Astrocyte (in vitro differentiated cells and primary cell): ENCODE results near the gene ARHGEF17. TPM values are rescaled to one million over a fixed set of nuclear protein-coding genes. Genes with fewer than 3 reads are reported as not detected.

Experiments
- DNase-seq: peaks from one replicate; pipeline ENCODE4 v3.0.0-alpha.2; 2010; ENCODE audit warnings: low read depth
- FAIRE-seq: peaks from 2 replicates; lab custom pipeline; 2011; peaks lifted over from hg19 to GRCh38; lab: Jason Lieb, UNC
- H2AFZ ChIP-seq: 2 replicates; pipeline ENCODE4 v1.6.0; 2012; ENCODE audit warnings: low read depth, low read length, inconsistent platforms
- H3K27ac ChIP-seq: 2 replicates; pipeline ENCODE4 v1.5.1; 2011; ENCODE audit warnings: low read depth, low read length, inconsistent platforms
- H3K27me3 ChIP-seq: 2 replicates; pipeline ENCODE4 v1.6.0; 2011; ENCODE audit warnings: low read length, inconsistent platforms; ENCODE audit not compliant: insufficient read depth
- H3K36me3 ChIP-seq: 2 replicates; pipeline ENCODE4 v1.5.1; 2011; ENCODE audit warnings: low read length, inconsistent platforms; ENCODE audit not compliant: insufficient read depth
- H3K4me1 ChIP-seq: 2 replicates; pipeline ENCODE4 v1.5.1; 2011; ENCODE audit warnings: low read length, inconsistent platforms; ENCODE audit not compliant: insufficient read depth
- H3K4me2 ChIP-seq: 2 replicates; pipeline ENCODE4 v1.6.0; 2012; ENCODE audit warnings: low read length, inconsistent platforms
- H3K4me3 ChIP-seq: 2 replicates; pipeline ENCODE4 v1.5.1; 2011; ENCODE audit warnings: low read depth, mild to moderate bottlenecking, low read length, inconsistent platforms; ENCODE audit not compliant: insufficient read depth
- H3K79me2 ChIP-seq: 2 replicates; pipeline ENCODE4 v1.6.0; 2012; ENCODE audit warnings: mild to moderate bottlenecking, low read length, inconsistent platforms; ENCODE audit not compliant: insufficient read depth
- H3K9ac ChIP-seq: 2 replicates; pipeline ENCODE4 v1.6.0; 2012; ENCODE audit warnings: mild to moderate bottlenecking, low read length, inconsistent platforms
- H3K9me3 ChIP-seq: 2 replicates; pipeline ENCODE4 v1.5.1; 2012; ENCODE audit warnings: low read depth, mild to moderate bottlenecking, low read length, inconsistent platforms; ENCODE audit not compliant: insufficient read depth
- H4K20me1 ChIP-seq: 2 replicates; pipeline ENCODE4 v1.6.0; 2012; ENCODE audit warnings: low read length, inconsistent platforms; ENCODE audit not compliant: insufficient read depth
- H3K27ac Mint-ChIP-seq: one replicate; pipeline ENCODE4 v1.8.0; 2021; ENCODE audit warnings: mild to moderate bottlenecking, mixed read lengths; ENCODE audit not compliant: unreplicated experiment
- H3K27me3 Mint-ChIP-seq: one replicate; pipeline ENCODE4 v1.8.0; 2021; ENCODE audit warnings: low read depth, mixed read lengths; ENCODE audit not compliant: unreplicated experiment
- H3K36me3 Mint-ChIP-seq: one replicate; pipeline ENCODE4 v1.8.0; 2021; ENCODE audit warnings: low read depth, mixed read lengths; ENCODE audit not compliant: unreplicated experiment
- H3K4me1 Mint-ChIP-seq: one replicate; pipeline ENCODE4 v1.8.0; 2021; ENCODE audit warnings: low read depth, mixed read lengths; ENCODE audit not compliant: unreplicated experiment
- H3K4me3 Mint-ChIP-seq: one replicate; pipeline ENCODE4 v1.8.0; 2021; ENCODE audit warnings: mild to moderate bottlenecking, moderate library complexity, mixed read lengths; ENCODE audit not compliant: unreplicated experiment
- H3K9me3 Mint-ChIP-seq: one replicate; pipeline ENCODE4 v1.8.0; 2021; ENCODE audit warnings: mild to moderate bottlenecking, mixed read lengths; ENCODE audit not compliant: unreplicated experiment
- CTCF ChIP-seq: IDR thresholded peaks from 2 replicates; pipeline ENCODE4 v1.5.1; 2011; ENCODE audit warnings: low read depth, mild to moderate bottlenecking, inconsistent platforms, low read length, moderate library complexity; ENCODE audit not compliant: insufficient read depth
- EZH2 ChIP-seq: IDR thresholded peaks from 2 replicates; pipeline ENCODE4 v1.6.1; 2012; ENCODE audit warnings: mild to moderate bottlenecking, low read length, inconsistent platforms; ENCODE audit not compliant: insufficient read depth
- total RNA-seq: library from RNA; stranded (reverse); gene quantifications from 2 replicates; pipeline ENCODE4 v1.2.1, GENCODE V29; 2021

ARHGEF17 gene
- total RNA-seq, 1 donor from 2014 or later: 66.4 TPM

DNA sequence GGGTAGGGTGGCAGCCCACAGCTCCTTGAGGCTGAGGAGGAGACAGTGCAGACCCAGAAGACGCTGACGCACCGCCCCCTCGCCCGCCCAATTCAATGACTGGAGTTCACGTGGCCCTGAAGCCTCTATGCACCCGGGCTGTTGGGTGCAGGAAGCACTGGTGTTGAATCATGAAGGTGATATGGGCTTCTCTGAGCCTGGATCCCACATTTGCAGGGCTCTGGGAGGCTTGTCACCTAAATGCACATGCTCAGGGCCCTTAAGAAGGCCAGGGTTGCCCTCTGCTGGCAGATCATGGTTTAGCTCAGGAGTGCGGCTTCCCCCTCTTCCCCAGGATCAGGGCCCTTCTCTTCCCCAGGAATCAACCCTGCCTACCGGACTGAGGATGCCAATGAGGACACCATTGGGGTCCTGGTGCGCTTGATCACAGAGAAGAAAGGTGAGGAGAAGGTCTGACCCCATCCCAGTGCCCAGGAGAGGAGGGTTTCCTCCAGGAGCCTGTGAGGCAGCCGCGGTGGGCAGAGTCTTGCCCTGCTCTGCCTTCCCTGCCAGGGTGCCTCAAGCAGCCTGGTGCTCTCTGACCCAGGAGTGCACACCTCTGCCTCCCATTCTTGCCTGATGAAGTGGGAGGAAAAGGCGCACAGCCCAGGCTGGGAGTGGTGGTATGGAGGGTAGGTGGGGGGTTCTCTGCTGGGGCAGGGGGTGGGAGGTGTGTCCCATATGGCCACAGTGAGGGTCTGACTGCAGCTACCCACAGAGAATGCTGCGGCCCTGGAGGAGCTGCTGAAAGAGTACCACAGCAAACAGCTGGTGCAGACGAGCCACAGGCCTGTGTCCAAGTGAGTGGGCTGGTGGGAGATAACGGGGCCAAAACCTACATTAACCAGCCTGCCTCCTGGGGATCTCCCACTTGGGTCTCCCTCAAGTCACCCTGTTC lies 85.7 kb downstream of the ARHGEF17 start:
- FAIRE-seq (peak; percentile 23), DNase-seq (peak; percentile 58)
- no peak overlapping the region for H3K27ac ChIP-seq
- Mint-ChIP-seq H3K4me3 (no peak overlapping the region), H3K9me3 (peaks cover 5% of the 10 kb centered on the region), H3K27ac (no peak overlapping the region), H3K4me1 (peaks cover 4% of the 10 kb centered on the region), H3K27me3 (no peaks in the 10 kb centered on the region), H3K36me3 (peaks cover 7% of the 10 kb centered on the region)
- H3K4me1 ChIP-seq: peaks cover 16% of the 10 kb centered on the region
- TF ChIP-seq EZH2 (no peak), CTCF (peak; percentile 85)
- H3K4me2 ChIP-seq: peak overlapping the region; percentile 30
- no peaks in the 10 kb centered on the region for H3K9me3 ChIP-seq
- peak overlapping the region; percentile 33 for H3K9ac ChIP-seq
- no peak overlapping the region for H2AFZ ChIP-seq
- H3K4me3 ChIP-seq: no peak overlapping the region
- peaks cover 31% of the 10 kb centered on the region for H4K20me1 ChIP-seq
- peaks cover 15% of the 10 kb centered on the region for H3K79me2 ChIP-seq
- H3K36me3 ChIP-seq: no peaks in the 10 kb centered on the region
- no peaks in the 10 kb centered on the region for H3K27me3 ChIP-seq

DNA sequence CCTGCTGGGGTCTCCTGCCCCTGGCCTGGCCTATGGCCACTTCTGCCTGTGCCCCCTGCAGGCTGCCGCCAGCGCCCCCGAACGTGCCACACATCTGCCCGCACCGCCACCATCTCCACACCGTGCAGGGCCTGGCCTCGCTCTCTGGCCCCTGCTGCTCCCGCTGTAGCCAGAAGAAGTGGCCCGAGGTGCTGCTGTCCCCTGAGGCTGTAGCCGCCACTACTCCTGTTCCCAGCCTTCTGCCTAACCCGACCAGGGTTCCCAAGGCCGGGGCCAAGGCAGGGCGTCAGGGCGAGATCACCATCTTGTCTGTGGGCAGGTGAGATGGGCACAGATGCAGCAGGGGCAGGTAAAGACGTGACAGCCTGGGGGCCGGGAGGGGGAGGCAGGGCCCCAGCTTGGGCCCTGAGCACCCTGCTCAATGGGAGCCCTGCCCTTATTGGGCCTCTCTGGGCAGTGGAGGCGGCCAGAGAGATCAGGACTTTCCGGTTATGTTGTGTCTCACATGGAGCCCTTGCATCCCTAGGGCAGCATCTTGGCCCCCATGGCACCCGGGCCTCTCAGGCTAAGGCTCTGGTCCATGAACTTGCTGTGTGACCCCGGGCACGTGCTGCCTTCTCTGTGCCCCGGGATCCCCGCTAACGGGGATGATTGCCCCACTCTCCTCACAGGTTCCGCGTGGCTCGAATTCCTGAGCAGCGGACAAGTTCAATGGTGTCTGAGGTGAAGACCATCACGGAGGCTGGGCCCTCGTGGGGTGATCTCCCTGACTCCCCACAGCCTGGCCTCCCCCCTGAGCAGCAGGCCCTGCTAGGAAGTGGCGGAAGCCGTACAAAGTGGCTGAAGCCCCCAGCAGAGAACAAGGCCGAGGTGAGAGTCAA lies 86.6 kb downstream of the ARHGEF17 start:
- H3K9me3 Mint-ChIP-seq: peaks cover 2% of the 10 kb centered on the region
- H3K4me3 Mint-ChIP-seq: no peak overlapping the region
- no peak overlapping the region for H3K27ac ChIP-seq
- H2AFZ ChIP-seq: no peak overlapping the region
- H3K9me3 ChIP-seq: no peaks in the 10 kb centered on the region
- TF ChIP-seq CTCF: no peak
- no peak for TF ChIP-seq EZH2
- no peaks in the 10 kb centered on the region for H3K36me3 ChIP-seq
- peaks cover 20% of the 10 kb centered on the region for H3K4me1 ChIP-seq
- no peak for DNase-seq
- FAIRE-seq: no peak
- H3K27me3 ChIP-seq: no peaks in the 10 kb centered on the region
- no peaks in the 10 kb centered on the region for H3K27me3 Mint-ChIP-seq
- H3K9ac ChIP-seq: no peak overlapping the region
- peaks cover 12% of the 10 kb centered on the region for H3K4me1 Mint-ChIP-seq
- peaks cover 5% of the 10 kb centered on the region for H3K36me3 Mint-ChIP-seq
- H3K27ac Mint-ChIP-seq: no peak overlapping the region
- H3K4me2 ChIP-seq: no peak overlapping the region
- H3K4me3 ChIP-seq: no peak overlapping the region
- H3K79me2 ChIP-seq: peaks cover 11% of the 10 kb centered on the region
- peaks cover 25% of the 10 kb centered on the region for H4K20me1 ChIP-seq
